SK-N-SH (cell line): ENCODE results near the gene NCOA5. TPM values are rescaled to one million over a fixed set of nuclear protein-coding genes. Genes with fewer than 3 reads are reported as not detected.

Experiments used
- CTCF ChIA-PET: fragments of 300-600, 350-600 bp; formaldehyde crosslinking; extraction: SDS; loops from one replicate; lab custom pipeline; 2021; lab: Yijun Ruan, JAX
- POLR2A ChIA-PET: fragments of 350-600 bp; sonication (Branson Sonifier 250); formaldehyde crosslinking; extraction: SDS; loops from one replicate; lab custom pipeline; 2020; ENCODE audit warnings: antibody characterized with exemption, inconsistent platforms; lab: Yijun Ruan, JAX
- DNase-seq: peaks from one replicate; pipeline ENCODE4 v3.0.0; 2012
- H2AFZ ChIP-seq: fragments of 200-600 bp; sonication (generic); 2 replicates; pipeline ENCODE4 v1.8.1; 2016; ENCODE audit warnings: antibody characterized with exemption, mild to moderate bottlenecking, low read depth
- H3F3A ChIP-seq: fragments of 200-600 bp; sonication (generic); replicated peaks from 2 replicates; pipeline ENCODE3; 2016; ENCODE audit warnings: antibody characterized with exemption, mild to moderate bottlenecking; ENCODE audit not compliant: insufficient read depth
- H3K27ac ChIP-seq, 2 experiments: fragments of 200-500 bp in 1 of 2; fragments of 200-600 bp in 1 of 2; sonication (Bioruptor generic) in 1 of 2; sonication (generic), shearing (Covaris generic) in 1 of 2; 2 replicates each; pipeline versions ENCODE4 v1.5.1 to v1.6.1; 2014 to 2016; ENCODE audit warnings: low read depth in 2 of 2, inconsistent platforms in 1 of 2, low read length in 1 of 2, mild to moderate bottlenecking in 1 of 2, mixed read lengths in 1 of 2
- H3K27me3 ChIP-seq: fragments of 200-600 bp; sonication (generic), shearing (Covaris generic); 2 replicates; pipeline ENCODE4 v1.6.1; 2016; ENCODE audit warnings: mixed run types; ENCODE audit not compliant: insufficient read depth
- H3K36me3 ChIP-seq, 2 experiments: fragments of 200-500 bp in 1 of 2; fragments of 200-600 bp in 1 of 2; sonication (Bioruptor generic) in 1 of 2; sonication (generic) in 1 of 2; replicated peaks in 1 of 2; 2 replicates each; pipeline versions ENCODE3 to v1.5.1; 2014 to 2016; ENCODE audit warnings: low read length in 1 of 2, mild to moderate bottlenecking in 1 of 2; ENCODE audit not compliant: insufficient read depth in 2 of 2, control insufficient read depth in 1 of 2
- H3K4me1 ChIP-seq, 2 experiments: fragments of 200-500 bp in 1 of 2; fragments of 200-600 bp in 1 of 2; sonication (Bioruptor generic) in 1 of 2; sonication (generic), shearing (Covaris generic) in 1 of 2; 2 replicates each; pipeline versions ENCODE4 v1.5.1 to v1.6.1; 2014 to 2016; ENCODE audit warnings: low read depth in 1 of 2, low read length in 1 of 2, mixed run types in 1 of 2; ENCODE audit not compliant: insufficient read depth in 2 of 2, control insufficient read depth in 1 of 2
- H3K4me2 ChIP-seq: fragments of 200-600 bp; sonication (generic), shearing (Covaris generic); 2 replicates; pipeline ENCODE4 v1.6.1; 2017; ENCODE audit warnings: mixed run types
- H3K4me3 ChIP-seq, 2 experiments: fragments of 200-500 bp in 1 of 2; fragments of 200-600 bp in 1 of 2; sonication (Bioruptor generic) in 1 of 2; sonication (generic), shearing (Covaris generic) in 1 of 2; 2 replicates each; pipeline versions ENCODE4 v1.5.1 to v1.8.1; 2014 to 2016; ENCODE audit warnings: low read depth in 2 of 2, inconsistent platforms in 1 of 2, low read length in 1 of 2, mild to moderate bottlenecking in 1 of 2, mixed read lengths in 1 of 2, moderate library complexity in 1 of 2
- H3K79me2 ChIP-seq: fragments of 200-600 bp; sonication (generic); 2 replicates; pipeline ENCODE4 v1.8.1; 2017; ENCODE audit warnings: mild to moderate bottlenecking; ENCODE audit not compliant: insufficient read depth
- H3K9ac ChIP-seq: fragments of 200-600 bp; sonication (generic); 2 replicates; pipeline ENCODE4 v1.6.1; 2017; ENCODE audit warnings: mixed run types
- H3K9me2 ChIP-seq: fragments of 200-600 bp; sonication (generic); 2 replicates; pipeline ENCODE4 v1.6.1; 2017; ENCODE audit warnings: mixed run types
- H3K9me3 ChIP-seq: fragments of 200-600 bp; sonication (generic); 2 replicates; pipeline ENCODE4 v1.6.1; 2017; ENCODE audit warnings: mixed run types, mild to moderate bottlenecking, moderate library complexity
- H4K20me1 ChIP-seq: fragments of 200-600 bp; sonication (generic); 2 replicates; pipeline ENCODE4 v1.6.1; 2017; ENCODE audit warnings: mild to moderate bottlenecking, mixed run types; ENCODE audit not compliant: insufficient read depth
- CHD2 ChIP-seq: fragments of 150-350 bp; IDR thresholded peaks from 2 replicates; pipeline ENCODE4 v1.6.1; 2018; ENCODE audit warnings: low read length; ENCODE audit not compliant: partially characterized antibody
- FOSL2 ChIP-seq: IDR thresholded peaks from 2 replicates; pipeline ENCODE4 v1.4.0; 2012; ENCODE audit warnings: low read depth, mild to moderate bottlenecking, moderate library complexity, borderline replicate concordance
- FOXJ3 ChIP-seq: sonication (generic); formaldehyde crosslinking; IDR thresholded peaks from 2 replicates; pipeline ENCODE4 v1.5.1; 2020; ENCODE audit warnings: mild to moderate bottlenecking, missing genetic modification reagents
- FOXM1 ChIP-seq: IDR thresholded peaks from 2 replicates; pipeline ENCODE4 v1.4.0; 2012; ENCODE audit warnings: low read depth, mild to moderate bottlenecking
- GABPA ChIP-seq: IDR thresholded peaks from 2 replicates; pipeline ENCODE4 v1.4.0; 2012; ENCODE audit warnings: low read depth, mild to moderate bottlenecking
- GATA2 ChIP-seq: sonication (generic); formaldehyde crosslinking; IDR thresholded peaks from 2 replicates; pipeline ENCODE4 v1.5.0; 2020; ENCODE audit warnings: mild to moderate bottlenecking, missing genetic modification reagents
- IRF3 ChIP-seq: fragments of 150-350 bp; IDR thresholded peaks from 2 replicates; pipeline ENCODE4 v1.6.1; 2016; ENCODE audit warnings: mild to moderate bottlenecking, low read depth, low read length
- MEF2A ChIP-seq: IDR thresholded peaks from 2 replicates; pipeline ENCODE4 v1.4.0; 2012; ENCODE audit warnings: low read depth, borderline replicate concordance
- MXI1 ChIP-seq: IDR thresholded peaks from 2 replicates; pipeline ENCODE4 v1.6.1; 2012; ENCODE audit warnings: mild to moderate bottlenecking, low read depth, low read length, improper control_type of control experiment
- NRF1 ChIP-seq: IDR thresholded peaks from 2 replicates; pipeline ENCODE4 v1.6.1; 2012; ENCODE audit warnings: low read depth, mild to moderate bottlenecking, low read length
- POLR2AphosphoS5 ChIP-seq: IDR thresholded peaks from 2 replicates; pipeline ENCODE4 v1.6.1; 2012; ENCODE audit warnings: low read depth, low read length
- RAD21 ChIP-seq: IDR thresholded peaks from 2 replicates; pipeline ENCODE4 v1.6.1; 2012; ENCODE audit warnings: mild to moderate bottlenecking, low read length
- RCOR1 ChIP-seq: fragments of 150-350 bp; IDR thresholded peaks from 2 replicates; pipeline ENCODE4 v1.6.1; 2017; ENCODE audit warnings: antibody characterized with exemption, low read length
- RXRA ChIP-seq: IDR thresholded peaks from 2 replicates; pipeline ENCODE4 v1.4.0; 2012; ENCODE audit warnings: low read depth, mild to moderate bottlenecking, borderline replicate concordance
- TEAD4 ChIP-seq: IDR thresholded peaks from 2 replicates; pipeline ENCODE4 v1.4.0; 2012; ENCODE audit warnings: mild to moderate bottlenecking, borderline replicate concordance; ENCODE audit not compliant: insufficient read depth
- USF1 ChIP-seq: IDR thresholded peaks from 2 replicates; pipeline ENCODE4 v1.4.0; 2012; ENCODE audit warnings: low read depth, borderline replicate concordance
- USF2 ChIP-seq: fragments of 150-350 bp; IDR thresholded peaks from 2 replicates; pipeline ENCODE4 v1.6.1; 2017; ENCODE audit warnings: antibody characterized with exemption, low read length, low read depth, borderline replicate concordance
- WGBS: methylation state at CpG from one replicate; pipeline ENCODE4 v1.1.6; 2017; ENCODE audit warnings: low lambda C conversion rate; 5-methylcytosine and 5-hydroxymethylcytosine counted together
- polyA plus RNA-seq, 3 experiments: library from polyadenylated mRNA; depleted of rRNA; stranded (reverse); fragments of >200 nt; gene quantifications; 2 replicates each; pipeline ENCODE4 v1.2.3, GENCODE V29; 2012
- TF ChIP-seq, protein P1 (sequence below): IDR thresholded peaks from 2 replicates; pipeline ENCODE4 v1.4.0; 2012; ENCODE audit warnings: low read depth
- TF ChIP-seq, protein P2 (sequence below): IDR thresholded peaks from 2 replicates; pipeline ENCODE4 v1.6.1; 2012; ENCODE audit warnings: mild to moderate bottlenecking, low read depth, low read length, moderate library complexity

Gene NCOA5
- polyA plus RNA-seq, 1 of the 3 experiments (the other 2 are of a cell fraction) = 20.4 TPM

DNA sequence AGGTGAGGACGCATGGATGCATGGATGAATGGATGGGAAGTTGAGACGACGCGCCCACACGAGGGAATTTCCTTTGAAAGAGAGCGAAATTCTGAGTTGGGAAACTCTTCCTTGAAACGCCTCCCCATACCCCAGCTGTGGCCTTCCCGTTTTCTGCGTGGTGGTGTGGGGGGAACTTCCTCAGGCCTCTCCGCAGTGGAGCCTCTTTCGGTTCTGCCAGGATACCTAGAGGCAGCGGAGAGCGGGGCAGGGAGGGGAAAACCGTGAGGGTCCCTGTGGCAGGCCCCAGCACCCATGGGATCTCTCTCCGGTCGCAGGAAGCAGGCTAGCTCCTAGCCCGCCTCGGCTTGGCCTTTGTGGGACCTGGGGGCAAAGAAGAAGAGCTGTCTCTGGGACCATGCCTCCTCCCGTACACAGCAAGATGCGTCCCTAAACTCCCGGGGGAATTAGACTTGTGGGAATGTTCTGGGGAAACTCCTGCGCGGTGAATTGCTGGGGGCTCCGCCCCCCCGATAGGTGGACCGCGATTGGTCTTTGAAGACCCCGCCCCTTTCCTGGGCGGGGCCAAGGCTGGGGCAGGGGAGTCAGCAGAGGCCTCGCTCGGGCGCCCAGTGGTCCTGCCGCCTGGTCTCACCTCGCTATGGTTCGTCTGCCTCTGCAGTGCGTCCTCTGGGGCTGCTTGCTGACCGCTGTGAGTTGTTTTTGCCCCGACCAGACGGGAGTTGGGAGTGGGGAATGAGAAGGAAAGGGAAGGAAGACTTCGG is 28.1 kb upstream of the NCOA5 start, which contains the start of gene CD40:
CD40 (plus strand) TSS at position 611 of the 764 bp plus-strand sequence; CDS start at position 641, 30 bp downstream.
- H3K9ac ChIP-seq = no peak within 1 kb of the TSS
- 82% methylated on average over 36 of the region's 40 CpGs for WGBS
- POLR2A ChIA-PET = no interaction called here

DNA sequence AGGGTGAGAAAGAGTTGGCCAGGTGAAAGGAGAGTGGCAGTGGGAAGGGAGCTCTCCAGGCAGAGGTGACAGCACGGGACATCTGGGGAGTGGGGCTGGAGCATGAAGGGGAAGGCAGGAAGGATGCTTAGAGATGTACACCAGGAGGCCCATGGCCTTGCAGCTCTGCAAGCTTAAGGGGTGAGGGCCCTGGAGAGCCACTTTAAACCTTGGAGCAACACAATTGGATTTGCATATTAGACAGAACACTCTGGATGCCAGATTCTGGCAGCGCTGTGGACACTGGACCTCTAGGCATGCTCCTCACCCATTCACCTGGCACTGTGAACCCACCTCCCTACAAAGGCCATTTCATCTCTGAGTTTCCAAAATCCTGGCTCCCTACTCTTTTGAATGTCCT is 24.7 kb upstream of the NCOA5 start:
- peaks cover 0 to 6% of the 10 kb centered on the region in 2 experiments; a peak in 1 of 4 replicates for H3K4me1 ChIP-seq
- DNase-seq = no peak
- H3K4me3 ChIP-seq = no peak overlapping the region
- H3K27ac ChIP-seq = no peak overlapping the region
- H3K9ac ChIP-seq = no peak overlapping the region
- no peaks in the 10 kb centered on the region for H3K36me3 ChIP-seq
- ChIA-PET POLR2A (no interaction called here), CTCF (interaction anchor here (1.5 to 2.8 kb wide), 4 partner anchors 14 to 235 kb away, joined by 6 to 18 read pairs (median 6); no protein-coding TSS in a partner anchor)
- no peaks in the 10 kb centered on the region for H3K9me3 ChIP-seq
- 78% methylated on average over 2 of the region's 2 CpGs for WGBS
- H3K79me2 ChIP-seq = no peaks in the 10 kb centered on the region
- no peak overlapping the region for H3K4me2 ChIP-seq
- peaks cover 11% of the 10 kb centered on the region for H3K27me3 ChIP-seq
- no peaks in the 10 kb centered on the region for H3F3A ChIP-seq
- no peak overlapping the region for H2AFZ ChIP-seq
- H4K20me1 ChIP-seq = no peaks in the 10 kb centered on the region
- H3K9me2 ChIP-seq = no peaks in the 10 kb centered on the region
- TF ChIP-seq MXI1 = no peak
- no peak for TF ChIP-seq IRF3
- no peak for TF ChIP-seq FOXJ3 (CRISPR knock-in tag)
- no peak for TF ChIP-seq FOSL2
- TF ChIP-seq TEAD4 = no peak
- TF ChIP-seq CHD2 = no peak
- TF ChIP-seq RAD21 = no peak
- no peak for TF ChIP-seq POLR2AphosphoS5
- TF ChIP-seq GABPA = no peak
- TF ChIP-seq, protein P1, sequence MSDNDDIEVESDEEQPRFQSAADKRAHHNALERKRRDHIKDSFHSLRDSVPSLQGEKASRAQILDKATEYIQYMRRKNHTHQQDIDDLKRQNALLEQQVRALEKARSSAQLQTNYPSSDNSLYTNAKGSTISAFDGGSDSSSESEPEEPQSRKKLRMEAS = no peak
- TF ChIP-seq USF2 = no peak
- no peak for TF ChIP-seq GATA2 (CRISPR knock-in tag)

More for the DNA sequence above, 28.1 kb upstream of the NCOA5 start, which contains the start of gene CD40:
- Histone ChIP-seq H3K9me3 (no peaks in the 10 kb centered on the region), H2AFZ (no peak within 1 kb of the TSS), H3K36me3 (no peaks in the 10 kb centered on the region), H3K4me1 (peaks cover 2 to 11% of the 10 kb centered on the region in 2 experiments; a peak in 2 of 4 replicates), H3K27ac (no peak within 1 kb of the TSS), H4K20me1 (no peaks in the 10 kb centered on the region), H3K9me2 (no peaks in the 10 kb centered on the region), H3F3A (no peaks in the 10 kb centered on the region), H3K79me2 (no peaks in the 10 kb centered on the region), H3K4me3 (no peak within 1 kb of the TSS), H3K27me3 (0 out of 2 replicates have a peak, but pooled peaks cover 5% of the 10 kb centered on the region), H3K4me2 (no peak within 1 kb of the TSS)
- peak; percentile 66 for DNase-seq
- TF ChIP-seq, protein P2, sequence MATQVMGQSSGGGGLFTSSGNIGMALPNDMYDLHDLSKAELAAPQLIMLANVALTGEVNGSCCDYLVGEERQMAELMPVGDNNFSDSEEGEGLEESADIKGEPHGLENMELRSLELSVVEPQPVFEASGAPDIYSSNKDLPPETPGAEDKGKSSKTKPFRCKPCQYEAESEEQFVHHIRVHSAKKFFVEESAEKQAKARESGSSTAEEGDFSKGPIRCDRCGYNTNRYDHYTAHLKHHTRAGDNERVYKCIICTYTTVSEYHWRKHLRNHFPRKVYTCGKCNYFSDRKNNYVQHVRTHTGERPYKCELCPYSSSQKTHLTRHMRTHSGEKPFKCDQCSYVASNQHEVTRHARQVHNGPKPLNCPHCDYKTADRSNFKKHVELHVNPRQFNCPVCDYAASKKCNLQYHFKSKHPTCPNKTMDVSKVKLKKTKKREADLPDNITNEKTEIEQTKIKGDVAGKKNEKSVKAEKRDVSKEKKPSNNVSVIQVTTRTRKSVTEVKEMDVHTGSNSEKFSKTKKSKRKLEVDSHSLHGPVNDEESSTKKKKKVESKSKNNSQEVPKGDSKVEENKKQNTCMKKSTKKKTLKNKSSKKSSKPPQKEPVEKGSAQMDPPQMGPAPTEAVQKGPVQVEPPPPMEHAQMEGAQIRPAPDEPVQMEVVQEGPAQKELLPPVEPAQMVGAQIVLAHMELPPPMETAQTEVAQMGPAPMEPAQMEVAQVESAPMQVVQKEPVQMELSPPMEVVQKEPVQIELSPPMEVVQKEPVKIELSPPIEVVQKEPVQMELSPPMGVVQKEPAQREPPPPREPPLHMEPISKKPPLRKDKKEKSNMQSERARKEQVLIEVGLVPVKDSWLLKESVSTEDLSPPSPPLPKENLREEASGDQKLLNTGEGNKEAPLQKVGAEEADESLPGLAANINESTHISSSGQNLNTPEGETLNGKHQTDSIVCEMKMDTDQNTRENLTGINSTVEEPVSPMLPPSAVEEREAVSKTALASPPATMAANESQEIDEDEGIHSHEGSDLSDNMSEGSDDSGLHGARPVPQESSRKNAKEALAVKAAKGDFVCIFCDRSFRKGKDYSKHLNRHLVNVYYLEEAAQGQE = no peak
- no peak for TF ChIP-seq MEF2A
- no peak for TF ChIP-seq FOXM1
- no peak for TF ChIP-seq RAD21
- TF ChIP-seq GATA2 (CRISPR knock-in tag) = no peak
- TF ChIP-seq RXRA = no peak
- no peak for TF ChIP-seq RCOR1
- TF ChIP-seq USF1 = no peak
- TF ChIP-seq NRF1 = no peak
- CTCF ChIA-PET = no interaction called here
